ENCODE results near the gene TUFT1.
"Not testable (repeated sequence)": the region's sequence is repeated elsewhere in the genome, so short reads cannot be mapped to it uniquely, and the experiment has no call there.

Gene TUFT1

DNA sequence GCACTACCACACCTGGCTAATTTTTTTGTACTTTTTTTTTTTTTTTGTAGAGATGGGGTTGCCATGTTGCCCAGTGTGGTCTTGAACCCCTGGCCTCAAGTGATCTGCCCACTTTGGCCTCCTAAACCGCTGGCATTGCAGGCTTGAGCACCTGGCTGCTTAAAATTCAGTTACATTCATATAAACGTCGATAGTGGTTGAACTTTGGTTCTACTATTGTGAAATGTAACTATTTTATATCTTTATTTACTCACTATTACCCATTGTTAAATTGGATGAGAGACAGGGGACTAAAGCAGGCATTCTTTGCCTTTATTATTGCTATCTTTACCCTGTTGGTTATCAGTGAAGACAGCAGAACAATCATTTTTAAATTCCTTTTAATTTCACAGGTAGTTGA lies 77.9 kb downstream of the TUFT1 start:
- no peak for DNase-seq (ENCODE audit: low spot score)

DNA sequence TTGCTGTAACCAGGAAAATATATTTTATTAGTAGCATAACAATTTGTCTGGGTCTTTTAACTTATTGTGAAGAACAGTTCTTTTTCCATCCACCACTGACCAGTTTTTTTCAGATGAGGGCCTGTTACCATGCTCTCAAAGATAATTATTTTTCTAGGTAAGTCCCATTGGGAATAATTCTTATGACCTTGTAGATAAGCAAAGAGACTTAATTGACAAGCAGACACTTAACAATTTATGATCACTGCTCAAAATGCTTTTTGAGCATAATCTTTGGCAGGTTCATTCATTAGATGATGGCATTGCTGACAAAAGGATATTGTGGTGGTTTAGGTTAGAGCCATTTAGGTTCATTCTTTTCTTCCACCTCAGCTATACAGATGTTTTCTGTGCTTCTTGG lies 78.4 kb downstream of the TUFT1 start:
- DNase-seq (ENCODE audit: low spot score): no peak

DNA sequence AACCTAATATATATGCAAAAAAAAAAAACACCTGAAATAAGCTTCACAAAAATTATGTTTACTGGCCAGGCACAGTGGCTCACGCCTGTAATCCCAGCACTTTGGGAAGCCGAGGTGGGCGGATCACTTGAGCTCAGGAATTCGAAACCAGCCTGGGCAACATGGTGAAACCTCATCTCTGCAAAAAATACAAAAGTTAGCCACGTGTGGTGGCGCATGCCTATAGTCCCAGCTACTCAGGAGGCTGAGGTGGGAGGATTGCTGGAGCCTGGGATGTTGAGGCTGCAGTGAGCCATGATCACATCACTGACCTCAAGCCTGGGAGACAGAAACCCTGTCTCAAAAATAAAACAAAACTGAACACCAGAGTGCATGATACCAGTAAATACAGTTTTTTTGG lies 78.9 kb downstream of the TUFT1 start:
- DNase-seq (ENCODE audit: low spot score): not testable (repeated sequence)

DNA sequence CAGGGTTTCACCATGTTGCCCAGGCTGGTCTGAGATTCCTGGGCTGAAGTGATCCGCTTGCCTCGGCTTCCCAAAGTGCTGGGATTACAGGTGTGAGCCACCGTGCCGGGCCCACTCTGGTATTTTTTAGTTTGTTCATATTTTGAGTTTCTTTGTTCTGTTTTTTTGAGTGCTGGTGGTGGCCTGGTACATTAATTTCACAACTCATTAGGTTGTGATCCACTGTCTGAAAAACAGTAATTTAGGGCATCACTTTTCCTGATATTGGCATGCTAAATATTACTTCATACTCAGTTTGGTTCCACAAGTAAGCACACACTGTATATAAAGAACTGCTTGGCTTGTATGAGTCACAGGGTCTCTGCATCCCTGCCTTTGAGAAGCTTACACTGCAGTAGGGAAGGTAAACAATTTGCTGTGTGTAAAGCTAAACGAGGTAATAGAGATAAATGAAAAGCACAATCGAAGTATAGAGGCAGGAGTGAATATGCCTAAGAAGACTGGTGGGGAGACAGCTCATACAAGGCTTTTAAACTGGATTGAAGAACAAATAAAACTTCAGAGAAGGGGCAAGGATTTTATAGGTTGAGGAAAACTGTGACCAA lies 79.5 kb downstream of the TUFT1 start:
- no peak for DNase-seq (ENCODE audit: low spot score)

DNA sequence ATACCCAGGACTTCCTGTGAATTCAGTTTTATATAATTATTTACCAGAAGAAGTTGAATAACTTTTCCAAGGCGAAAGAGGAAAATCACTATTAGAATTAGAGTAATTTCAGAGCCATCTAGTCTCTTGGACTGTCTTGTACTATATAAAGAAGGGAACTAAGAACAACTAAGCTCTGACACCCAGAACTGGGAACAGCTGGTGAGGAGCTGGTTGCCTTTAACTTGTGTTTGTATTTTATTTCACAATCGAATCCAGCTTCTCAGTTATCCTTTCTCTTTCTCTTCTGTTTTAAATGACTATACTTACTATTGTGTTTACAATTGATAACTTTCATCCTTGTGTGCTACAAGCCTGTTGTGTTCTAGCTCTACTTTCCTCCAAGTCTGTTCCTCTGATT lies 80.2 kb downstream of the TUFT1 start:
- no peak for DNase-seq (ENCODE audit: low spot score)

DNA sequence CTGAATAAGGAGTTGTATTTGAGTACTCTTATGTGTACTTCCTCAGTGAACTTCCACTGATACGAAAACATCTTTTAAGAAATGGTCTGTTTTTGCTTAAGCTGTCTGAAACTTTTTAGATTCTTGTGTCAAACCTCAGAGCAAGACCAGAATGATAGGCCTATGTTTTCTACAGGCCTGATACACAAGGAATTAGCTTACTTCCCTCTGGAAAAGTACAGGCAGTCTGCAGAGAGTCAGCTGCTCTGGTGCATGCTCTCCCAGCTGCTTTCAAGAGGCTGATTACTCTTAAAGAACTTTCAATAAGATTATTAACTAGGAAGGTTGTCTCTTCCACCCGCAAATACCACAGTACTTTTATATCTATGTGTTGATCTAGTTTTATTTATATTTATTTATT lies 81.2 kb downstream of the TUFT1 start:
- DNase-seq (ENCODE audit: low spot score): no peak

DNA sequence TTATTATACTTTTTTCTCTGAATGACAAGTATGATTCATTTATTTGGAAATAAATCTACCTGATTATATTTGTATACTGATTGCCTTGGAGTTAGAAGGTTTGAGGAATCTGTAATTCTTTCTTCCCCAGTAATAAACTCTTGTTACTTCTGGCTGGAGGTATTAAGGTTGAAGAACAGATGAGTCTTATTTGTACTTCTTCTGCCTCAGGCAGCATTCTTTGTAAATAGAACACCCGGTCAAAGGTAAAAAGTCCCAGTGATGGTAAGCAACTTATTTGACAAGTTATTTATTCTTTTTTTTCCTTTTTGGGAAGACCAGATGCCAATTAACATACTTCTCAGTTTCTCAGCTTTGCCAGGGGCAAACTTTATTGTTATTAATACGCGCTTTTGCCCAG lies 84.7 kb downstream of the TUFT1 start:
- DNase-seq (ENCODE audit: low spot score): no peak

DNA sequence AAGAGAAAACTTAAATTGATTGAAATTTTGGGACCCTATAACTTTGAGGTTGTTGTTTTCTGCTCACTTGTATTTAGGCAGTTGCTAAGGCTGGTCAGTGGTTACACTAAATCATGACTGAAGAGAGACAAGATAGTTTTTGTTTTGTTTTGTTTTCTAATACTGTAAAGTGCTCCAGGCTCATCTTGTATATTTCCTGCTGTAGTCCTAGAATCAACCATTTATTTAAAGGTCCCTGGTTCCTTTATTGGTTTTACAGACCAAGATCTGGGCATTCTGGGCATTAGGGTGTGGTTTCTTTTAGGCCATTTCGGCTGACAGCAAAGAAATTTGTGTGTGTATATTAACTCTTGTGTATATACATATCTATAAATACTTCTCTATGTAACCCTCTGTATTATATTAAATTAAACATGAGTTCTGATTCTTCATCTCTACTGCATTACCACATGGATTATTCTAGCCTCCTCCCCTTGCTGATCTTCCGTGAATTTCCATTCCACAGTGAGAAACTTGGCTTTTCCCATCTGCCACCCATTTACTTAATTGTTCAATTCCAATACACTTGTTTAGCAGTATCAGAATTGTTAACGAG lies 86.7 kb downstream of the TUFT1 start:
- DNase-seq (ENCODE audit: low spot score): no peak

DNA sequence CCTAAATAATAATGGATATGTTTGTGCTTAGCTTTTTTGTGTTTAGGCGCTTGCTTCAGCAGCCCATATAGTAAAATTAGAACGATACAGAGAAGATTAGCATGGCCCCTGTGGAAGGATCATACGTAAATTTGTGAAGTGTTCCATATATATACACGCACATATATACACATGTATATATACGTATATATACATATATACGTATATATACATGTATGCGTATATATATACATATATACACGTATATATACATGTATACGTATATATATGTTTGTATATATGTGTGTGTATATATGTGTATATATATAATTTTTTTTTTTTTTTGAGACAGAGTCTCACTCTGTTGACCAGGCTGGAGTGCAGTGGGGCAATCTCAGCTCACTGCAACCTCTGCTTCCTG lies 89.2 kb downstream of the TUFT1 start:
- no peak for DNase-seq (ENCODE audit: low spot score)
